Measurements from ENCODE around the gene CANX. TPM values are rescaled to one million over a fixed set of nuclear protein-coding genes. Genes with fewer than 3 reads are reported as not detected.
A peak's percentile ranks its signal among the peaks of the same experiment; 100 is the strongest.

CANX gene
- total RNA-seq, 1 experiment from 2014 or later: 766 TPM

- H3K9ac ChIP-seq (ENCODE audit: low read length): no peak overlapping the region
- no peak for TF ChIP-seq ZNF274 (IDR thresholded peaks at IDR 0.05; ENCODE audit: low read depth, low read length)
- TF ChIP-seq YY1 (IDR thresholded peaks at IDR 0.05; ENCODE audit: extremely low read depth, insufficient replicate concordance, low read depth, low read length): no peak
- H3K36me3 ChIP-seq (ENCODE audit: control insufficient read depth in 1 of 2, insufficient read depth in 2 of 2, low read length in 2 of 2): peaks cover 37 to 53% of the 10 kb centered on the region in 2 experiments; a peak in 3 of 4 replicates
- H3K4me1 ChIP-seq (ENCODE audit: control insufficient read depth in 1 of 2, insufficient read depth in 2 of 2, low read length in 2 of 2): peaks cover 5 to 26% of the 10 kb centered on the region in 2 experiments
- intact Hi-C loops (cut with micrococcal nuclease): no loop called here
- no peak overlapping the region for H3K4me3 ChIP-seq (replicated peaks in 1 of 2; ENCODE audit: low read depth in 1 of 2, low read length in 2 of 2)
- H3K4me2 ChIP-seq (ENCODE audit: low read length): no peak overlapping the region
- POLR2A ChIA-PET: no interaction called here
- no peaks in the 10 kb centered on the region for H3K9me3 ChIP-seq (ENCODE audit: control insufficient read depth in 1 of 2, insufficient read depth in 1 of 2, low read depth in 1 of 2, low read length in 2 of 2)
- DNase-seq (ENCODE audit: low read depth, low spot score) (no peak), ATAC-seq (no peak)
- H3K27ac ChIP-seq (ENCODE audit: low read depth, low read length): no peak overlapping the region
- H4K20me1 ChIP-seq (ENCODE audit: insufficient read depth): no peaks in the 10 kb centered on the region
- RAD21 ChIA-PET (ENCODE audit: low non-redundant PET in 1 of 2, low total read pairs in 2 of 2, uncharacterized antibody in 2 of 2, unreplicated experiment in 2 of 2): no interaction called here
- no peak overlapping the region for H2AFZ ChIP-seq (ENCODE audit: low read depth, low read length, poor library complexity, severe bottlenecking)
- TSS peak; percentile 38 for BruUV-seq (replicated peaks)
- H3K79me2 ChIP-seq (ENCODE audit: insufficient read depth, low read length): peaks cover 37% of the 10 kb centered on the region
- H3K9me2 ChIP-seq (ENCODE audit: insufficient read depth): no peaks in the 10 kb centered on the region
- CTCF ChIA-PET: no interaction called here
- H3K27me3 ChIP-seq (ENCODE audit: insufficient read depth, low read length): no peaks in the 10 kb centered on the region
Measured at GRCh38 chr5:179729303-179729702, 30.5 kb downstream of the CANX start.

GRCh38 chr5:179729727-179730126, 31.0 kb downstream of the CANX start:
- CTCF ChIA-PET: no interaction called here
- RAD21 ChIA-PET (ENCODE audit: low non-redundant PET in 1 of 2, low total read pairs in 2 of 2, uncharacterized antibody in 2 of 2, unreplicated experiment in 2 of 2): no interaction called here
- Histone ChIP-seq H3K4me1 (ENCODE audit: control insufficient read depth in 1 of 2, insufficient read depth in 2 of 2, low read length in 2 of 2) (peaks cover 5 to 30% of the 10 kb centered on the region in 2 experiments), H3K4me2 (ENCODE audit: low read length) (no peak overlapping the region), H3K27me3 (ENCODE audit: insufficient read depth, low read length) (no peaks in the 10 kb centered on the region), H3K79me2 (ENCODE audit: insufficient read depth, low read length) (peaks cover 37% of the 10 kb centered on the region), H3K4me3 (replicated peaks in 1 of 2; ENCODE audit: low read depth in 1 of 2, low read length in 2 of 2) (no peak overlapping the region), H3K27ac (ENCODE audit: low read depth, low read length) (no peak overlapping the region; the same call in 1 of the 2 replicates), H3K9ac (ENCODE audit: low read length) (no peak overlapping the region), H3K9me3 (ENCODE audit: control insufficient read depth in 1 of 2, insufficient read depth in 1 of 2, low read depth in 1 of 2, low read length in 2 of 2) (no peaks in the 10 kb centered on the region), H3K36me3 (ENCODE audit: control insufficient read depth in 1 of 2, insufficient read depth in 2 of 2, low read length in 2 of 2) (peaks cover 33 to 49% of the 10 kb centered on the region in 2 experiments; a peak in 3 of 4 replicates), H2AFZ (ENCODE audit: low read depth, low read length, poor library complexity, severe bottlenecking) (no peak overlapping the region), H3K9me2 (ENCODE audit: insufficient read depth) (no peaks in the 10 kb centered on the region), H4K20me1 (ENCODE audit: insufficient read depth) (no peaks in the 10 kb centered on the region)
- BruUV-seq (replicated peaks): no TSS peak
- DNase-seq (ENCODE audit: low read depth, low spot score) (no peak), ATAC-seq (no peak)
- TF ChIP-seq POLR2AphosphoS5 (IDR thresholded peaks at IDR 0.05; ENCODE audit: low read depth, low read length): no peak
- no peak for TF ChIP-seq RAD21 (IDR thresholded peaks at IDR 0.05; ENCODE audit: low read depth)
- no peak for TF ChIP-seq SRF (IDR thresholded peaks at IDR 0.05; ENCODE audit: low read depth)
- TF ChIP-seq ZFX (IDR thresholded peaks at IDR 0.05): no peak
- no peak for TF ChIP-seq EGR1 (IDR thresholded peaks at IDR 0.05; ENCODE audit: low read depth)
- no peak for TF ChIP-seq POLR2A (IDR thresholded peaks at IDR 0.05; ENCODE audit: borderline replicate concordance, extremely low read depth, insufficient read depth, insufficient read length)
- no peak for TF ChIP-seq ELF1 (IDR thresholded peaks at IDR 0.05; ENCODE audit: borderline replicate concordance, low read depth)
- no peak for TF ChIP-seq ZNF274 (IDR thresholded peaks at IDR 0.05; ENCODE audit: low read depth, low read length)
- POLR2A ChIA-PET: no interaction called here
- intact Hi-C loops (cut with micrococcal nuclease): no loop called here

Data from HCT116 (cell line).